ENCODE data around the gene LRFN3. TPM values are rescaled to one million over a fixed set of nuclear protein-coding genes. Genes with fewer than 3 reads are reported as not detected.

The LRFN3 gene
- total RNA-seq, 2 experiments from 2014 or later = 4.2 to 4.5 TPM

- peak overlapping the region; percentile 57 to 63 for H3K27ac ChIP-seq (ENCODE audit: low read depth in 1 of 2, low read length in 2 of 2)
- DNase-seq (peak in 3 of 14 experiments; percentile 50 to 83 (median 54)), ATAC-seq (ENCODE audit: poor library complexity) (no peak)
- H3K4me1 Mint-ChIP-seq (ENCODE audit: low read depth) = peaks cover 30% of the 10 kb centered on the region
- TF ChIP-seq CTCF (IDR thresholded peaks at IDR 0.05) = no peak
- peak overlapping the region; percentile 87 for H3K27ac Mint-ChIP-seq
- no peaks in the 10 kb centered on the region for H3K27me3 ChIP-seq (ENCODE audit: control insufficient read depth in 1 of 2, insufficient read depth in 2 of 2, low read length in 2 of 2)
- no peaks in the 10 kb centered on the region for H3K36me3 Mint-ChIP-seq (ENCODE audit: low read depth)
- intact Hi-C loops (cut with DNase I, micrococcal nuclease) = loop anchor here (2.0 to 10.0 kb wide), 3 partner anchors 155 to 383 kb away; partner anchors contain the start of genes ARHGAP33 (in 1 of the 2), PSENEN (in 1 of the 2) and U2AF1L4 (in 1 of the 2)
- H3K9me3 ChIP-seq (ENCODE audit: control insufficient read depth in 1 of 2, insufficient read depth in 1 of 2, low read length in 2 of 2) = peaks cover 6 to 8% of the 10 kb centered on the region in 2 experiments
- peak overlapping the region; percentile 62 for H3K4me3 Mint-ChIP-seq
- peak overlapping the region; percentile 30 for H3K4me3 ChIP-seq (ENCODE audit: low read length)
- ChIA-PET POLR2A (interaction anchor here (0.9 to 3.3 kb wide), 8 partner anchors 23 to 85 kb away, joined by 3 to 24 read pairs (median 4); partner anchors contain the start of genes ALKBH6, HCST and NFKBID), CTCF (interaction anchor here (0.6 to 1.9 kb wide), 3 partner anchors 11 to 213 kb away, joined by 3 to 13 read pairs (median 4); no protein-coding TSS in a partner anchor)
- peaks cover 36% of the 10 kb centered on the region for H3K4me1 ChIP-seq (ENCODE audit: insufficient read depth, low read length)
- no peaks in the 10 kb centered on the region for H3K9me3 Mint-ChIP-seq
- no peaks in the 10 kb centered on the region for H3K27me3 Mint-ChIP-seq
- H3K36me3 ChIP-seq (ENCODE audit: insufficient read depth, low read length) = no peaks in the 10 kb centered on the region
Observed at GRCh38 chr19:35929876-35930275, 6.3 kb upstream of the LRFN3 start.

GRCh38 chr19:35931161-35931873 is 4.9 kb upstream of the LRFN3 start:
- POLR2A ChIA-PET = interaction anchor here (0.5 to 3.3 kb wide), 13 partner anchors 9 to 471 kb away, joined by 3 to 33 read pairs (median 5); partner anchors contain the start of genes HCST, NFKBID, PSENEN and TYROBP
- H3K36me3 Mint-ChIP-seq (ENCODE audit: low read depth) = no peaks in the 10 kb centered on the region
- no peaks in the 10 kb centered on the region for H3K27me3 Mint-ChIP-seq
- intact Hi-C loops (cut with DNase I, micrococcal nuclease) = loop anchor here (1.0 to 10.0 kb wide), 10 partner anchors 28 to 385 kb away; partner anchors contain the start of genes ARHGAP33 (in 1 of the 2), LIN37 (in 1 of the 2), POLR2I (in 1 of the 2) and PSENEN (in 1 of the 2)
- no peaks in the 10 kb centered on the region for H3K9me3 Mint-ChIP-seq
- H3K4me3 Mint-ChIP-seq = peak overlapping the region; percentile 83
- Histone ChIP-seq H3K27ac (ENCODE audit: low read depth in 1 of 2, low read length in 2 of 2) (peak overlapping the region; percentile 59 to 78), H3K27me3 (ENCODE audit: control insufficient read depth in 1 of 2, insufficient read depth in 2 of 2, low read length in 2 of 2) (no peaks in the 10 kb centered on the region), H3K4me1 (ENCODE audit: insufficient read depth, low read length) (peaks cover 49% of the 10 kb centered on the region), H3K9me3 (ENCODE audit: control insufficient read depth in 1 of 2, insufficient read depth in 1 of 2, low read length in 2 of 2) (no peaks in the 10 kb centered on the region), H3K36me3 (ENCODE audit: insufficient read depth, low read length) (no peaks in the 10 kb centered on the region), H3K4me3 (ENCODE audit: low read length) (peak overlapping the region; percentile 42)
- H3K27ac Mint-ChIP-seq = peak overlapping the region; percentile 90
- DNase-seq = peak; percentile 97 to 100 (median 99)
- peak; percentile 84 for TF ChIP-seq CTCF (IDR thresholded peaks at IDR 0.05)
- peak; percentile 95 for ATAC-seq (ENCODE audit: poor library complexity)
- CTCF ChIA-PET = interaction anchor here (0.7 to 2.9 kb wide), 8 partner anchors 27 to 187 kb away, joined by 3 to 44 read pairs (median 3); partner anchors contain the start of genes APLP1, NFKBID and THAP8
- peaks cover 36% of the 10 kb centered on the region for H3K4me1 Mint-ChIP-seq (ENCODE audit: low read depth)

DNA sequence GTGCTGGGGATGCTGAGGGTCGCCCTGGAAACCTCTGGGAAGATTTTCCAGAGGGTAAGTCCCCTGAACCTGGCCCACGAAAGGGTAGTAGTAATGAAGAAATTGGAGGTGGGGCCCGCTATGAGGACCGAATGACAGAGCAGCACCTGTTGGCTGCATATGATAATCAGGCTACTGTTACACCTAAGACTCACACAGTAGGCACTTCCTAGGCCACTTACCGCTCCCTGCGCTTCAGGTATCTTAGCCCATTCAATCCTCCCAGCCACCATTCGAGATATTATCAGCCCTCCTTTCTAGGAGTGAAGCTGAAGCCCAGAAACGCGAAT is 4.3 kb upstream of the LRFN3 start:
- Mint-ChIP-seq H3K27me3 (no peaks in the 10 kb centered on the region), H3K36me3 (ENCODE audit: low read depth) (no peaks in the 10 kb centered on the region), H3K27ac (peak overlapping the region; percentile 90), H3K4me1 (ENCODE audit: low read depth) (peaks cover 34% of the 10 kb centered on the region), H3K4me3 (peak overlapping the region; percentile 83), H3K9me3 (no peaks in the 10 kb centered on the region)
- ChIA-PET POLR2A (interaction anchor here (1.0 to 3.3 kb wide), 7 partner anchors 24 to 49 kb away, joined by 3 to 33 read pairs (median 15); partner anchors contain the start of genes HCST, NFKBID and TYROBP), CTCF (interaction anchor here (0.6 to 2.9 kb wide), 6 partner anchors 27 to 52 kb away, joined by 3 to 44 read pairs (median 4); no protein-coding TSS in a partner anchor)
- H3K27ac ChIP-seq (ENCODE audit: low read depth in 1 of 2, low read length in 2 of 2) = peak overlapping the region in 1 of 2 donors; percentile 30
- no peak overlapping the region for H3K4me3 ChIP-seq (ENCODE audit: low read length)
- H3K4me1 ChIP-seq (ENCODE audit: insufficient read depth, low read length) = peaks cover 53% of the 10 kb centered on the region
- TF ChIP-seq CTCF (IDR thresholded peaks at IDR 0.05) = no peak
- no peaks in the 10 kb centered on the region for H3K36me3 ChIP-seq (ENCODE audit: insufficient read depth, low read length)
- intact Hi-C loops (cut with DNase I, micrococcal nuclease) = loop anchor here (1.0 to 10.0 kb wide), 10 partner anchors 29 to 385 kb away; partner anchors contain the start of genes ARHGAP33 (in 1 of the 2), LIN37 (in 1 of the 2), POLR2I (in 1 of the 2) and PSENEN (in 1 of the 2)
- ATAC-seq (ENCODE audit: poor library complexity) (peak; percentile 0), DNase-seq (no peak)
- no peaks in the 10 kb centered on the region for H3K27me3 ChIP-seq (ENCODE audit: control insufficient read depth in 1 of 2, insufficient read depth in 2 of 2, low read length in 2 of 2)
- H3K9me3 ChIP-seq (ENCODE audit: control insufficient read depth in 1 of 2, insufficient read depth in 1 of 2, low read length in 2 of 2) = no peaks in the 10 kb centered on the region
